Cardiac septum (tissue), 1 donor: ENCODE measurements around the gene C1QTNF8. TPM values are rescaled to one million over a fixed set of nuclear protein-coding genes. Genes with fewer than 3 reads are reported as not detected.

ENCODE experiments used
- DNase-seq: peaks from one replicate; pipeline ENCODE4 v3.0.0-alpha.2; 2020; ENCODE audit warnings: low spot score
- intact Hi-C: fragments of 100-400 bp; cut with DNase I; formaldehyde crosslinking; loops from one replicate; pipeline ENCODE4 v1.14.0; 2022
- total RNA-seq: library from RNA; stranded (reverse); fragmentation: NEBNext Ultra II Directional; extraction: Animal tissue kit (Norgen Biotek cat#: 25700); gene quantifications from one replicate; pipeline ENCODE4 v1.2.1, GENCODE V29; 2021
- donor health status: DM: no; HTN: no; CAD: no.

C1QTNF8 gene
- total RNA-seq, 1 donor from 2014 or later, result not detected

DNA sequence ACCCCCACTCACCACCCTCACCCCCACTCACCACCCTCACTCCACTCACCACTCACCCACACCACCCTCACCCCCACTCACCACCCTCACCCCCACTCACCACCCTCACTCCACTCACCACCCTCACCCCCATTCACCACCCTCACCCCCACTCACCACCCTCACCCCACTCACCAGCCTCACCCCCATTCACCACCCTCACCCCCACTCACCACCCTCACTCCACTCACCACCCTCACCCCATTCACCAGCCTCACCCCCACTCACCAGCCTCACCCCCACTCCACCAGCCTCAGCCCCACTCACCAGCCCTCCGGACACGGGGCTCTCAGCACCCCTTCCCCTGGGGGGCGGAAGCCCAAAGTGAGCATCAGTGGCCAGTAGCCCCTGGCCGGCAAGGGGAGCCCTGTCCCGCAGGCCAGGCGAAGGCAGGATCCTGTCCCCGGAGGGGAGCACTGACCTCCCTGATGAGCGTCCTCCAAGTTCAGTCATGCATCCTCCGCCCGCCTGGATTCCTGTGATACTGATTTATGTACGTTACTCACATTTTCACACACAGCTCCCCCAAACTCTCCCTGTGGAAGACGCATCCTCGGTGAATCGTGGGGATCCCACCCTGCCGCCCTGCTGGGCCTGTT, 18.0 kb upstream of the C1QTNF8 start:
- DNase-seq, result no peak
- intact Hi-C loops, result no loop called here

DNA sequence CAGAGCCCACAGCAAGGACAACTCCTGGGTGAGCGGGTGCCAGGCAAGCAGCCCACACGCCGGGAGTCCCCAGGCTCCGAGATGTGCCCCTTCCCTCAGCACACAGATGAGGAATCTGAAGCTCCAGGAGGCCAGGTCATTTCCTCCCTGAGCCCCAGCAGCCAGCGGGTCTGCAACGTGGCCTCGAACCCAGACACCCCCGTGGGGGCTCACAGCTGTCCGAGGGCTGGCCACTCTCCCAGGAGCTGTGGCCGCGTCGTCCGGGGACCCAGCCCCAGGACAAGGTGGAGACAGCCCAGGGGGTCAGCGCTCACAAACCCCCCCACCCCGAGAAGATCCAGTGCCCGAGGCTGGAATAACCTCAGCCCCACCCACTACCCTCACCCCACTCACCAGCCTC, 17.4 kb upstream of the C1QTNF8 start:
- intact Hi-C loops, result no loop called here
- no peak for DNase-seq

DNA sequence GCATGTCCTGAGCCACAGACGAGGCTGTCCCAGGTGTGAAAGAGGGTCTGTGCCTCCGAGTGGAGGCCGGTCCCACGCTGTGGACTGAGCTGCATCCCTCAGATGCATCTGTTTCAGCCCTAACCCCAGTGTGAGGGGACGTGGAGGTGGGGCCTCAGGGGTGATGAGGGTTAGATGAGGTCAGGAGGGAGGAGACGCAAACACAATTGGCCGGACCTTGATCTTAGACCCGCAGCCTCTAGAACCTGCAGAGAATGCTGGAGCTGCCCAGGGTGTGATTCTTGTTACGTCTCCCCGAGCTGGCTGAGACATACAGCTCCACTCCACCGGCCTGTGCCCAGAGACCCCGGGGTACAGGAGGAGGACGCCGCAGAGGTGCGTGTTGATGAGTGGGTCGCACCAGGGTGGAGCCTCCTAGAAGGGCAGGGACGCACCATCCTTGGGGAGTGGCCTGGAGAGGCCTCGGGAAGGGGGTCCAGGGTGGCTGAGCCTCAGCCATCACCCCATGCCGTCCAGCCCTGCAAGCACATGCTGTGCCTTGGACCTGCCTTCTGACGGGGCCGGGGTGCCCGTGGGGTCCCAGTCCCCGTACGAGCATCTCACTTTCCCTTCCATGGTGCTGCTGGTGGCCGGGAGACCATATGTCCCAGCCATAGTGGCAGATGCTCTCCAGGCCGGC, 16.6 kb upstream of the C1QTNF8 start:
- intact Hi-C loops, result no loop called here
- DNase-seq, result no peak

GRCh38 chr16:1109648-1110047, 13.6 kb upstream of the C1QTNF8 start:
- intact Hi-C loops, result no loop called here
- no peak for DNase-seq

DNA sequence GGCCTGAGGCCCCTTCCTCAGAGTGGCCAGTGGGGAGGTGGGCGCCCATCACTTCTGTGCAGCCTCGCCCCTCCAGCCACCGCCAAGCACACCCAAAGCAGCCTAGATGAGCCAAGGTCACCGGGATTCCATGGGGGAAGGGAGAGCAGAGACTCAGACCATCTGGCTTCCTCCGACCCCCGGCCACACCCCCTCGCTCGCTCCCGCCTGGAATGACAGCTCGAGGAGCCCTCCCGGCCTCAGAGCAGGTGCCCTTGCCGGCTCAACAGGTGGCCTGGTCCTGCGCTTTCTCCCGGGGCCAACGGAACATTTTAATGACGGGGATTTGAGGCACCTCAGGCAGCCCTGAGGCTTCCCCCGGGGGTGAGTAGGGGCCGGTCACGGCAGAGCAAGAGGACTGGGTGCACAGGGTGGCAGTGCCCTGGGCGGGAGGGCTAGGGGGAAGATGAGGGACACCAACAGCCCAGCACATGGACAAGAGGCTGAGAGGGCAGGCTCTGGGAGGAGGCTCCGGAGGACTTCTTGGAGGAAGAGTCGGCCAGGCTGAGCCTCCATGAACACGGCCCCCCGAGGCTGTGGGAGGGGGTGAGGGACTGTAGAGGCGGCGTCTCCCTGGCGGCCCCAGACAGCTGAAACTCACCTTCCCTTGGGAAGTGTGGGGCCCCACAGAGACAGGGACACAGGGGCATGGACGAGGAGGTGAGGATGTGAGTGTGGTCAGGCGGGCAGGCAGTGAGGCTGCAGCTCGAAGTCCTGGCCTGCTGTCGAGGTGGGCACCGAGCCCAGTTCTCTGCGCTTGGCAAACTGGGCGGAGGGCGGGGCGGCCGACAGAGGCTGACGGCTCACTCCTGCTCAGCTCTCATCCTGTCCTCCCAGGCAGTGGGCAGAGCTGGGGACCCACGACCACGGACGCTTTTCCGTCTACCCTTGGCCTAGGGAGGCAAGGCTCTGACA, 12.5 kb upstream of the C1QTNF8 start:
- intact Hi-C loops, result no loop called here
- no peak for DNase-seq

GRCh38 chr16:1107731-1108130, 11.7 kb upstream of the C1QTNF8 start:
- no peak for DNase-seq
- intact Hi-C loops, result no loop called here

DNA sequence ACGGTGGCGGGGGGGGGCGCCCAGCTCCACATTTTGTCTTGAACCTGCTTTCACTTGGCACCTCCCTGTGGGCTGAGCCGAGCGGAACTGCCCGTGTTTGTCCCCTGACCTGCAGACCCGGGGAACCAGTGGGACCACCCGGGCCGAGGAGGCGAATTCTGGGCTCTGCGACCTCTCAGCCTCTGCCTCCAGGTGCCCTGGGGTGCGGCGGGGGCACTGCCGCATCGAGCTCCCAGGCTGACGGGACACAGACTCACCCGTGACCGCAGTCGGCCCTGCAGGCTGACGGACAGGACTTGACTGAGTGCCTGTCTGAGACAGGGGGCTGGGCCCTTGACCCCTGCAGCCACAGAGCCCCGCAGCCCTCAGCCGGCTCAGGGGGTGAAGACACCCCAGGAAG, 11.1 kb upstream of the C1QTNF8 start:
- intact Hi-C loops, result no loop called here
- DNase-seq, result no peak

GRCh38 chr16:1106659-1107058, 10.6 kb upstream of the C1QTNF8 start:
- intact Hi-C loops, result loop anchor here (1.0 kb wide), 1 partner anchor 88 kb away; no protein-coding TSS in a partner anchor
- no peak for DNase-seq

- no peak for DNase-seq
Measured at GRCh38 chr16:1105888-1106620, 10.0 kb upstream of the C1QTNF8 start.

GRCh38 chr16:1103636-1103980, 7.6 kb upstream of the C1QTNF8 start:
- no peak for DNase-seq
- intact Hi-C loops, result loop anchor here (1.0 kb wide), 1 partner anchor 46 kb away; no protein-coding TSS in a partner anchor

More at GRCh38 chr16:1105888-1106620, 10.0 kb upstream of the C1QTNF8 start:
- intact Hi-C loops, result loop anchor here (1.0 kb wide), 1 partner anchor 88 kb away; no protein-coding TSS in a partner anchor

DNA sequence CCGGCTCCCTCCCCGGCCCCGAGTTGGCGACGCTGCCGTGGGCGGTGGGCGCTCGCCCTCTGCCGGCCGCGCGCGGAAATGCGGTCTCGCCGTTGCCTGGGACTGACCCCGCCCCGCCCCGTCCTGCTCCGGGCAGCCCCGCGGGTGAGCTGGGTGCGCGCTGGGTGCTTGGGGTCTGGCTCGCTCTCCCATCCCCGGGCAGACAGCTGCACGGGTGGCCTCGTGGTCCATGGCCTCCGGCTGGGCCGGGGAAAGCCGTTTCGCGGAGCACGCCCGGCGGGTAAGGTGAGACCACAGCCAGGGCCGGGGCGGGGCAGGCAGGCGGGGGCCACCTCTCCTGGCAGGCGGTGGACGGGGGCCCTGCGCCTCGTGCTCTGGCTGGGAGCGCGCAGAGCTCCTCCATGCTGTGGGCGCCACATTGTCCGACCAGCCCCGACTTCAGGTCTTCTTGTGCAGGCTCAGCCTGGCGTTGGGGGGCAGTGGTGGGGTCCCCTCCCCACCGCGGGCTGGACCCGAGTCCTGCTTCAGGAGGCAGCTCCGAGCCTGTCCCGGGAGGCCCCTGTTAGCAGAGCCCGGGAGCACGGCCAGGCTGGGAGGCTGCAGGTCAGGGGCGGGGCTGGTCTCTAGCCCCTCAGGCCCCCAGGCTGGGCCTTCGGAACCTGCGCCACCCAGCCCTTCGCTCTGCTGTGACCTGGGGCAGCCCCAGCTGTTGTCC, 7.0 kb upstream of the C1QTNF8 start:
- intact Hi-C loops, result loop anchor here (1.0 kb wide), 1 partner anchor 46 kb away; no protein-coding TSS in a partner anchor
- DNase-seq, result no peak

GRCh38 chr16:1102333-1102700, 6.3 kb upstream of the C1QTNF8 start:
- DNase-seq, result no peak
- intact Hi-C loops, result no loop called here

DNA sequence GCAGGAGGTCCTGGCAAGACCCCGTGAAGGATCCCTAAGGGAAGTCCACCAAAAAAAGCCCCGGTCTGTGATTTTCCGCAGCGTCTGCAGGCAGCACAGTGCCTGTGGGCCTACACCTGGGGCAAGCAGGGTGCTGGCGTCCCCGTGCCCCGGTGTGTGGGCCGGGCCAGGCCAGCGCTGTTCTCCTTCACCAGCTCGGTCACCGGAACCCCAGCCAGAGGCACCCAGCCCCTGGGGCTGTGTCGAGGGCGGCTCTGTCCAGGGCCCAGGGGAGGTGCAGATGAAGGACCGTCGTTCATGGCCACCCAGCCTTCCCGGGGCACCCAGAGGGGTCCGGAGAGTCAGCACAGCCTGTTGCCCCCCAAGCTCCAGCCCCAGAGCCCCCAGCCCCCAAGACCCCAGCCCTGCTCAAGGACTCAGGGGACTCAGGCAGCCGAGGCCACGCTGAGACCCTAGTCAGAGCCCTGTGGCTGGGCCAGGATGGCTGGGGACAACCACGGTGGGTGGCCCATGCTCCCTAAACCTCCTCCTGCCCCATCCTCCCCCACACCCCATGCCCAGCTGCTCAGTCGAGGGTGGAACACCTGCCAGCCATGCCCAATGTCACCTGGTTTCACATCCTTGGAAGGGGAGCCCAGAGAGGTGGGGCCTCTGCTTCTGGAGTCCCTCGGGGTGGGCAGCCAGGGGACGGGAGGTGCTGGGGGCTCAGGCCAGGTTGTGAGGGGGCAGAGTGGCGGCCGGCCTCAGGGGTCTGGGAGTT, 5.7 kb upstream of the C1QTNF8 start:
- no peak for DNase-seq
- intact Hi-C loops, result no loop called here

GRCh38 chr16:1101133-1101532, 5.1 kb upstream of the C1QTNF8 start:
- no peak for DNase-seq
- intact Hi-C loops, result no loop called here

DNA sequence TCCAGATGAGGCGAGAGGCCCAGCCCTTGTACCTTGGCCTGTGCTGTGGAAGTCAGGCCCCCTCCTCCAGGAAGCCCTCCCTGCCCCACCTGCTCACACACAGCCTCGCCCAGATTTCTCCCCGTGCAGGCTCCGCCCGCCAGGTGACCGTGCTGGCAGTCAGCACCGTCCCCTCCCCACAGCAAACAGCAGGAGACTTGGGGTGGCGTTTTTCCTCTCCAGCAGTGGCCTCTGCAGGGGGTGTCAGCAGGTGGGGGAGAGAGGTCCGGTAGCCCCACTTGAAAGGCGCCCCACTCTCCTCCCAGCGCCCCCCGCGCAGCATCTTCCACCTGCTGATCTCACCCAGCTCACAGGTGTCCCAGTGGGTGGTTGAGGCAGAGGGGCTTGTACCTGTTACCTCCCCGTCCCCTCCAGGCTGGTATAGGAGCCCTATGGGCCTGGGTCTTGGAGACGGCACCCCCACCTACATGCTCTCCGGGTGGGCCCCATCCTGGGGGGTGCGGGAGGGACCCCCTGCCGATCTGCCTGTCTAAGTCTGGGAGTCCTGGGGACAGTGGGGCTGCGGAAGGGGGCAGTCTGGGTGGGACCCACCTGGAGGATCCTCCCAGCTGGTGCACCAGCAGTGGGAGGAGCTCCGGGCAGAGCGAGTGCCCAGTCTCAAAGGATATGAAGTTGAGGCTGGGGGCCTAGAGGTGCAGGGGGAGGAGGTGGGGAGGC, 4.2 kb upstream of the C1QTNF8 start:
- DNase-seq, result no peak
- intact Hi-C loops, result no loop called here

- intact Hi-C loops, result no loop called here
- DNase-seq, result no peak
Measured at GRCh38 chr16:1099189-1100083, 3.4 kb upstream of the C1QTNF8 start.
